OCI-LY1 (cell line): ENCODE results near the gene NOG.

Source experiments
- H2AFZ ChIP-seq: fragments of 200-600 bp; sonication (generic), shearing (Covaris generic); 2 replicates; pipeline ENCODE4 v1.6.0; 2014; ENCODE audit warnings: antibody characterized with exemption, mild to moderate bottlenecking, low read length
- H3F3A ChIP-seq: fragments of 200-600 bp; sonication (generic), shearing (Covaris generic); 2 replicates; pipeline ENCODE4 v1.6.0; 2014; ENCODE audit warnings: mild to moderate bottlenecking, antibody characterized with exemption, low read length, moderate library complexity; ENCODE audit not compliant: insufficient read depth
- H3K27ac ChIP-seq: fragments of 200-600 bp; sonication (generic); 2 replicates; pipeline ENCODE4 v1.5.1; 2014; ENCODE audit warnings: low read length, mixed run types, mild to moderate bottlenecking, low read depth; ENCODE audit not compliant: poor library complexity, severe bottlenecking
- H3K27me3 ChIP-seq: fragments of 200-600 bp; sonication (generic); 2 replicates; pipeline ENCODE4 v1.6.0; 2014; ENCODE audit warnings: antibody characterized with exemption, mild to moderate bottlenecking, low read length, moderate library complexity; ENCODE audit not compliant: insufficient read depth
- H3K36me3 ChIP-seq: fragments of 200-600 bp; sonication (generic); 2 replicates; pipeline ENCODE4 v1.6.1; 2014; ENCODE audit warnings: mild to moderate bottlenecking, antibody characterized with exemption, low read length, moderate library complexity, mixed read lengths; ENCODE audit not compliant: insufficient read depth
- H3K4me1 ChIP-seq: fragments of 200-600 bp; sonication (generic); 2 replicates; pipeline ENCODE4 v1.5.1; 2014; ENCODE audit warnings: mild to moderate bottlenecking, low read length, moderate library complexity; ENCODE audit not compliant: insufficient read depth, severe bottlenecking
- H3K4me2 ChIP-seq: fragments of 200-600 bp; sonication (generic), shearing (Covaris generic); 2 replicates; pipeline ENCODE4 v1.6.1; 2014; ENCODE audit warnings: low read length
- H3K4me3 ChIP-seq: fragments of 200-600 bp; sonication (generic); 2 replicates; pipeline ENCODE4 v1.5.1; 2014; ENCODE audit warnings: low read length, low read depth, mild to moderate bottlenecking, mixed read lengths; ENCODE audit not compliant: poor library complexity, severe bottlenecking
- H3K79me2 ChIP-seq: fragments of 200-600 bp; shearing (Covaris generic); 2 replicates; pipeline ENCODE4 v1.6.1; 2016; ENCODE audit warnings: mixed run types, low read length, mixed read lengths; ENCODE audit not compliant: insufficient read depth
- H3K9ac ChIP-seq: fragments of 200-600 bp; sonication (generic), shearing (Covaris generic); 2 replicates; pipeline ENCODE4 v1.6.1; 2014; ENCODE audit warnings: mild to moderate bottlenecking, low read length, mixed read lengths
- H3K9me2 ChIP-seq: fragments of 200-600 bp; sonication (generic), shearing (Covaris generic); 2 replicates; pipeline ENCODE4 v1.6.1; 2014; ENCODE audit warnings: low read depth, mild to moderate bottlenecking, low read length, mixed read lengths
- H3K9me3 ChIP-seq: fragments of 200-600 bp; shearing (Covaris generic); 2 replicates; pipeline ENCODE4 v1.6.1; 2014; ENCODE audit warnings: low read length, mixed read lengths
- H4K20me1 ChIP-seq: fragments of 200-600 bp; sonication (generic), shearing (Covaris generic); 2 replicates; pipeline ENCODE4 v1.6.0; 2016; ENCODE audit warnings: mild to moderate bottlenecking, low read length; ENCODE audit not compliant: insufficient read depth
- CTCF ChIP-seq: fragments of 200-600 bp; sonication (generic), shearing (Covaris generic); IDR thresholded peaks from 2 replicates; pipeline ENCODE4 v1.5.1; 2017; ENCODE audit warnings: mild to moderate bottlenecking, antibody characterized with exemption, low read length, moderate library complexity, mixed read lengths
- EZH2 ChIP-seq: fragments of 200-600 bp; sonication (generic), shearing (Covaris generic); IDR thresholded peaks from 2 replicates; pipeline ENCODE4 v1.8.0; 2017; ENCODE audit warnings: borderline replicate concordance, mixed run types, mild to moderate bottlenecking, antibody characterized with exemption, low read length, moderate library complexity, mixed read lengths

NOG gene

GRCh38 chr17:56548661-56549060 is 44.8 kb upstream of the NOG start:
- no peaks in the 10 kb centered on the region; the same call in 1 of the 2 replicates for H3K9me3 ChIP-seq
- no peaks in the 10 kb centered on the region for H4K20me1 ChIP-seq
- no peak overlapping the region for H3K27ac ChIP-seq
- no peaks in the 10 kb centered on the region; the same call in 1 of the 2 replicates for H3K27me3 ChIP-seq
- H3K79me2 ChIP-seq = no peaks in the 10 kb centered on the region
- TF ChIP-seq CTCF (no peak), EZH2 (no peak)
- H3K4me3 ChIP-seq = no peak overlapping the region
- H2AFZ ChIP-seq = no peak overlapping the region
- H3K36me3 ChIP-seq = no peaks in the 10 kb centered on the region
- H3F3A ChIP-seq = no peaks in the 10 kb centered on the region
- H3K9me2 ChIP-seq = no peaks in the 10 kb centered on the region
- no peaks in the 10 kb centered on the region for H3K4me1 ChIP-seq
- H3K4me2 ChIP-seq = no peak overlapping the region
- no peak overlapping the region for H3K9ac ChIP-seq

GRCh38 chr17:56549501-56549900 is 44.0 kb upstream of the NOG start:
- Histone ChIP-seq H3K79me2 (no peaks in the 10 kb centered on the region), H3K9me3 (no peaks in the 10 kb centered on the region; the same call in 1 of the 2 replicates), H3K36me3 (no peaks in the 10 kb centered on the region), H3K9ac (no peak overlapping the region), H3K27me3 (no peaks in the 10 kb centered on the region; the same call in 1 of the 2 replicates), H3K27ac (no peak overlapping the region), H3K4me2 (no peak overlapping the region), H4K20me1 (no peaks in the 10 kb centered on the region), H3K4me3 (no peak overlapping the region), H3K9me2 (no peaks in the 10 kb centered on the region), H3K4me1 (no peaks in the 10 kb centered on the region), H3F3A (no peaks in the 10 kb centered on the region), H2AFZ (no peak overlapping the region)
- no peak for TF ChIP-seq EZH2
- TF ChIP-seq CTCF = no peak

- Histone ChIP-seq H2AFZ (no peak overlapping the region), H3F3A (no peaks in the 10 kb centered on the region), H3K9me2 (no peaks in the 10 kb centered on the region), H3K9me3 (no peaks in the 10 kb centered on the region), H3K4me2 (no peak overlapping the region), H3K79me2 (no peaks in the 10 kb centered on the region), H3K9ac (no peak overlapping the region), H3K27ac (no peak overlapping the region), H3K4me1 (no peaks in the 10 kb centered on the region), H3K27me3 (0 out of 2 replicates have a peak, but pooled peaks cover 2% of the 10 kb centered on the region), H3K36me3 (no peaks in the 10 kb centered on the region), H3K4me3 (no peak overlapping the region), H4K20me1 (no peaks in the 10 kb centered on the region)
- no peak for TF ChIP-seq CTCF
These were observed 35.8 kb upstream of the NOG start for GRCh38 chr17:56557682-56558081.
